ENCODE results near the gene INHBA.

INHBA gene

DNA sequence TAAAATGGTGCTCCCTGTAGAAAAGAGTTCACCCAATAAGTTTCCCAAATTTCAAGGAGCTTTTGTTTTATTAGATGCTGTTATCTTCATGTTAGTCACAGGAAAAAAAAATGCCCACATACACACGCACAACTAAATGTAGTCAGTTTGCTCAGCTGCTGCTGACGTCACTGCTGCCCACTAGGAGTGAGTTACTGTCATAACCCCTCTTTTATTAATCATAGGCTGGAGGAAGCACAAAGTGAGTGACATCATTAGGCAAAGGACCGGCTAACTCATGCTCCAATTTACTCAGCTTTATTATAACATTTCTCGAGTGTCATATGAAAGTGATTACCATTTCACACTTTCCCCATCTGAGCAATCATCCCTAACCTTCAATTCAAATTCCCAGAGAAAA, 6.7 kb upstream of the INHBA start:
- Histone ChIP-seq H3K9ac (ENCODE audit: low read length) (no peak overlapping the region), H2BK120ac (ENCODE audit: low read depth, low read length) (no peak overlapping the region), H2AK5ac (ENCODE audit: low read length) (no peak overlapping the region), H2BK5ac (ENCODE audit: low read length) (no peak overlapping the region), H3K79me1 (ENCODE audit: low read length) (no peaks in the 10 kb centered on the region), H3K4ac (ENCODE audit: low read depth, low read length) (no peak overlapping the region), H3K18ac (ENCODE audit: low read length) (no peak overlapping the region), H3K4me3 (ENCODE audit: low read length) (no peak overlapping the region), H3K4me2 (ENCODE audit: low read length) (no peak overlapping the region), H3K27me3 (ENCODE audit: insufficient read depth, low read length, poor library complexity) (no peaks in the 10 kb centered on the region), H3K79me2 (ENCODE audit: control insufficient read depth, insufficient read depth, low read length) (no peaks in the 10 kb centered on the region), H3K56ac (ENCODE audit: low read length) (no peak overlapping the region), H3K27ac (ENCODE audit: low read depth, low read length) (no peak overlapping the region), H4K8ac (ENCODE audit: low read depth, low read length) (no peak overlapping the region), H2BK15ac (replicated peaks; ENCODE audit: low read depth) (no peak overlapping the region), H3K36me3 (ENCODE audit: control insufficient read depth, insufficient read depth, low read length) (no peaks in the 10 kb centered on the region), H3K23ac (ENCODE audit: low read length) (no peak overlapping the region), H4K5ac (ENCODE audit: low read length) (no peak overlapping the region), H3K4me1 (ENCODE audit: control insufficient read depth, low read depth, low read length) (no peaks in the 10 kb centered on the region)
- no peak for DNase-seq
- no CpG with 5 or more reads among the region's 4 CpGs for WGBS (ENCODE audit: extremely low coverage, insufficient coverage, low lambda C conversion rate)

GRCh38 chr7:41708581-41709358, 5.9 kb upstream of the INHBA start:
- no peak overlapping the region for H2BK120ac ChIP-seq (ENCODE audit: low read depth, low read length)
- H3K79me1 ChIP-seq (ENCODE audit: low read length), result no peaks in the 10 kb centered on the region
- no peak overlapping the region for H2BK15ac ChIP-seq (replicated peaks; ENCODE audit: low read depth)
- no CpG with 5 or more reads among the region's 8 CpGs for WGBS (ENCODE audit: extremely low coverage, insufficient coverage, low lambda C conversion rate)
- no peaks in the 10 kb centered on the region for H3K4me1 ChIP-seq (ENCODE audit: control insufficient read depth, low read depth, low read length)
- H3K27ac ChIP-seq (ENCODE audit: low read depth, low read length), result no peak overlapping the region
- no peak overlapping the region for H4K5ac ChIP-seq (ENCODE audit: low read length)
- no peak overlapping the region for H3K56ac ChIP-seq (ENCODE audit: low read length)
- H2AK5ac ChIP-seq (ENCODE audit: low read length), result no peak overlapping the region
- no peak overlapping the region for H3K18ac ChIP-seq (ENCODE audit: low read length)
- no peak for DNase-seq
- no peak overlapping the region for H3K4me3 ChIP-seq (ENCODE audit: low read length)
- H4K8ac ChIP-seq (ENCODE audit: low read depth, low read length), result no peak overlapping the region
- no peak overlapping the region for H3K4ac ChIP-seq (ENCODE audit: low read depth, low read length)
- no peak overlapping the region for H3K9ac ChIP-seq (ENCODE audit: low read length)
- H3K36me3 ChIP-seq (ENCODE audit: control insufficient read depth, insufficient read depth, low read length), result no peaks in the 10 kb centered on the region
- no peaks in the 10 kb centered on the region for H3K79me2 ChIP-seq (ENCODE audit: control insufficient read depth, insufficient read depth, low read length)
- H3K4me2 ChIP-seq (ENCODE audit: low read length), result no peak overlapping the region
- H3K23ac ChIP-seq (ENCODE audit: low read length), result no peak overlapping the region
- no peaks in the 10 kb centered on the region for H3K27me3 ChIP-seq (ENCODE audit: insufficient read depth, low read length, poor library complexity)
- no peak overlapping the region for H2BK5ac ChIP-seq (ENCODE audit: low read length)

DNA sequence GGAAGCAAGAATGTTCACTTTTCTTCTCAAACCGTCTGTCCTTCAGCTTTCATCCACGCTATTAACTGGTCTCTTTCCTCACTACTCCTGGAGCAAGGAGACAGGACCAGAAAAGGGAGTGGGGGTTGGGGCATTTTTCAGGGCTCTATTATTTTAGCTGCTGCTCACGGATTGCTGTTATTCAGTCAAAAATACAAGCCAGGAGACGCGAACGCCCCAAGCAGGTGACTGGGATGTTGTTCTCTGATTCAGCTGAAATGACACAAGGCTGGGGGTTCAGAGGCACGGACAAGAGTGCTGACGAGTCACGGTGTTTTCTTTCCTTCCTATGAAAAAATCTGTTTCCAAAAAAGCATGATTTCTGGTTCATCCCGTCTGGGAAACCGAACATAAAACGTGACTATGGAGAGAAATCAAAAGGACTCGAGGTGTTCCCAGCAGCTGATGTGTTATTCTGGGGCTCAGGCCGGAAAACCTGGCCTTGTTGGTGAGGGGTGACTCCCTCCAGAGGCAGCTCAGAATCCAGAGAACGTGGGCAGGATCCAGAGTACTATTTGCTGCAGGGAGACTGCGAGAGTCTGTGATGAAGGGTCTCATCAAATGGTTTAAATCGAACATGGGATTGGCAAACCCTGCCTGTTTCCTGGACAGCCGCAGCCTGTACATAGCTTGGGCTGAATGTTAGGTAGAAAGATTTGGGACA, 3.5 kb upstream of the INHBA start:
- Histone ChIP-seq H3K27me3 (ENCODE audit: insufficient read depth, low read length, poor library complexity) (no peaks in the 10 kb centered on the region), H3K4me1 (ENCODE audit: control insufficient read depth, low read depth, low read length) (no peaks in the 10 kb centered on the region)
- DNase-seq, result no peak

GRCh38 chr7:41705109-41705901, 2.4 kb upstream of the INHBA start:
- peak overlapping the region; percentile 45 for H3K56ac ChIP-seq (ENCODE audit: low read length)
- no peak overlapping the region for H2AK5ac ChIP-seq (ENCODE audit: low read length)
- H3K9ac ChIP-seq (ENCODE audit: low read length), result peak overlapping the region; percentile 35
- no peak overlapping the region for H4K5ac ChIP-seq (ENCODE audit: low read length)
- DNase-seq, result peak; percentile 92
- no peaks in the 10 kb centered on the region for H3K36me3 ChIP-seq (ENCODE audit: control insufficient read depth, insufficient read depth, low read length)
- H3K79me1 ChIP-seq (ENCODE audit: low read length), result no peaks in the 10 kb centered on the region
- no peaks in the 10 kb centered on the region for H3K27me3 ChIP-seq (ENCODE audit: insufficient read depth, low read length, poor library complexity)
- no peak overlapping the region for H4K8ac ChIP-seq (ENCODE audit: low read depth, low read length)
- no peak overlapping the region for H2BK15ac ChIP-seq (replicated peaks; ENCODE audit: low read depth)
- H3K4me3 ChIP-seq (ENCODE audit: low read length), result no peak overlapping the region
- no peak overlapping the region for H2BK5ac ChIP-seq (ENCODE audit: low read length)
- no peak overlapping the region for H3K4ac ChIP-seq (ENCODE audit: low read depth, low read length)
- peak overlapping the region; percentile 88 for H3K4me2 ChIP-seq (ENCODE audit: low read length)
- H3K79me2 ChIP-seq (ENCODE audit: control insufficient read depth, insufficient read depth, low read length), result no peaks in the 10 kb centered on the region
- peaks cover 3% of the 10 kb centered on the region for H3K4me1 ChIP-seq (ENCODE audit: control insufficient read depth, low read depth, low read length)
- H3K23ac ChIP-seq (ENCODE audit: low read length), result no peak overlapping the region
- no peak overlapping the region for H2BK120ac ChIP-seq (ENCODE audit: low read depth, low read length)
- WGBS (ENCODE audit: extremely low coverage, insufficient coverage, low lambda C conversion rate), result no CpG with 5 or more reads among the region's 42 CpGs
- H3K18ac ChIP-seq (ENCODE audit: low read length), result no peak overlapping the region
- H3K27ac ChIP-seq (ENCODE audit: low read depth, low read length), result no peak overlapping the region

More for the DNA sequence above, 3.5 kb upstream of the INHBA start:
- Histone ChIP-seq H4K8ac (ENCODE audit: low read depth, low read length) (no peak overlapping the region), H2BK15ac (replicated peaks; ENCODE audit: low read depth) (no peak overlapping the region), H3K4ac (ENCODE audit: low read depth, low read length) (no peak overlapping the region), H3K79me1 (ENCODE audit: low read length) (no peaks in the 10 kb centered on the region), H3K27ac (ENCODE audit: low read depth, low read length) (no peak overlapping the region), H3K4me2 (ENCODE audit: low read length) (no peak overlapping the region), H3K18ac (ENCODE audit: low read length) (no peak overlapping the region), H2AK5ac (ENCODE audit: low read length) (no peak overlapping the region), H3K9ac (ENCODE audit: low read length) (no peak overlapping the region), H3K36me3 (ENCODE audit: control insufficient read depth, insufficient read depth, low read length) (no peaks in the 10 kb centered on the region), H3K4me3 (ENCODE audit: low read length) (no peak overlapping the region), H3K79me2 (ENCODE audit: control insufficient read depth, insufficient read depth, low read length) (no peaks in the 10 kb centered on the region), H2BK5ac (ENCODE audit: low read length) (no peak overlapping the region), H2BK120ac (ENCODE audit: low read depth, low read length) (no peak overlapping the region), H3K23ac (ENCODE audit: low read length) (peak overlapping the region; percentile 83), H4K5ac (ENCODE audit: low read length) (no peak overlapping the region), H3K56ac (ENCODE audit: low read length) (no peak overlapping the region)
- no CpG with 5 or more reads among the region's 18 CpGs for WGBS (ENCODE audit: extremely low coverage, insufficient coverage, low lambda C conversion rate)

DNA sequence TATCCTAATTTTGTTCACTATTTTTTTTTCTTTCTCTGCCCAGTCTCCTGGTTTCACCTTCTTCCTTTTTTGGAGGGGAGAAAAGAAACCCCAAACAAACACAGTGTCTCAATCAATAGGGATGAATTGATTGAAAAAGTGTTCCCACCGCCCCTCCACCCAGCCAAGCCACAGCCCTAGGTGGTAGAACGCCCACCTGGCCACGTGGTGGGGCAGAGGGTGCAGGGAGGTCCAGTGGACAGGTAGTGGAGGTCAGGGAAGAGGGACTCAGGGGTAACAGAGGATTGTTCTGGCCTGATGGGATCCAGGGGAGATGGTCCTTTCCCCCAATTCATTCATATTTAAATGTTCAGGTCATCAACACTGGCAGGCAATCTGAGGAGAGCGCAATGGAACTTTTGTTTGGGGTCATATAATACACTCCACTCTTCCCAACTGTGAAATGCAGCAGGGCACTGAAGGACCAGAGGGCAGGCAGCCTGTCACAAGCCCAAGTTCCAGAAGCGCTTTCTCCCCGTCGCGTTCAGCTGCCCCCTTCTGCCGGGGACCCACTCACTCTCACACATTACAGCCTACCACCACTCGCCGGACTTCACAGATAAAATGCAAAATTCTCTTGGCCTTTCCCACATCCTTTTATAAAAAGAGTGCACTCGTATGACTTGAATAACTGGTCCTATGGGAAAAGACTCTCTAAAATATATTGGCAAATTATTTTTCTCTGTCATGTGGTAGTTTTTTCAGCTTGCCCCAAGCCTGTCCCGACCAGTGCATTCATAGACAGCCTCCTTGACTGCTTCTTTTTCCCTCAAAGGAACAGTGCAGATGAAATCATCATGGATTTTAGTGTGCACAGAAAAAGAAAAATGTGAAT, 1.6 kb downstream of the INHBA start:
- no peak overlapping the region for H4K8ac ChIP-seq (ENCODE audit: low read depth, low read length)
- H3K18ac ChIP-seq (ENCODE audit: low read length), result no peak overlapping the region
- H3K36me3 ChIP-seq (ENCODE audit: control insufficient read depth, insufficient read depth, low read length), result no peaks in the 10 kb centered on the region
- no peak overlapping the region for H3K4ac ChIP-seq (ENCODE audit: low read depth, low read length)
- peaks cover 3% of the 10 kb centered on the region for H3K4me1 ChIP-seq (ENCODE audit: control insufficient read depth, low read depth, low read length)
- peak overlapping the region; percentile 34 for H3K4me2 ChIP-seq (ENCODE audit: low read length)
- DNase-seq, result no peak
- no peak overlapping the region for H2BK120ac ChIP-seq (ENCODE audit: low read depth, low read length)
- no peak overlapping the region for H3K9ac ChIP-seq (ENCODE audit: low read length)
- no peak overlapping the region for H2AK5ac ChIP-seq (ENCODE audit: low read length)
- no peak overlapping the region for H2BK15ac ChIP-seq (replicated peaks; ENCODE audit: low read depth)
- no peak overlapping the region for H3K23ac ChIP-seq (ENCODE audit: low read length)
- no peak overlapping the region for H2BK5ac ChIP-seq (ENCODE audit: low read length)
- H3K27me3 ChIP-seq (ENCODE audit: insufficient read depth, low read length, poor library complexity), result no peaks in the 10 kb centered on the region
- no peak overlapping the region for H3K4me3 ChIP-seq (ENCODE audit: low read length)
- no peak overlapping the region for H3K27ac ChIP-seq (ENCODE audit: low read depth, low read length)
- no peaks in the 10 kb centered on the region for H3K79me1 ChIP-seq (ENCODE audit: low read length)
- H4K5ac ChIP-seq (ENCODE audit: low read length), result no peak overlapping the region
- H3K56ac ChIP-seq (ENCODE audit: low read length), result peak overlapping the region; percentile 17
- H3K79me2 ChIP-seq (ENCODE audit: control insufficient read depth, insufficient read depth, low read length), result no peaks in the 10 kb centered on the region
- WGBS (ENCODE audit: extremely low coverage, insufficient coverage, low lambda C conversion rate), result no CpG with 5 or more reads among the region's 13 CpGs

Measured in mesendoderm (in vitro differentiated cells).